ENCODE results near the gene KLRF1. TPM values are rescaled to one million over a fixed set of nuclear protein-coding genes. Genes with fewer than 3 reads are reported as not detected.

Gene KLRF1
- total RNA-seq, 4 donors from 2014 or later = not detected

DNA sequence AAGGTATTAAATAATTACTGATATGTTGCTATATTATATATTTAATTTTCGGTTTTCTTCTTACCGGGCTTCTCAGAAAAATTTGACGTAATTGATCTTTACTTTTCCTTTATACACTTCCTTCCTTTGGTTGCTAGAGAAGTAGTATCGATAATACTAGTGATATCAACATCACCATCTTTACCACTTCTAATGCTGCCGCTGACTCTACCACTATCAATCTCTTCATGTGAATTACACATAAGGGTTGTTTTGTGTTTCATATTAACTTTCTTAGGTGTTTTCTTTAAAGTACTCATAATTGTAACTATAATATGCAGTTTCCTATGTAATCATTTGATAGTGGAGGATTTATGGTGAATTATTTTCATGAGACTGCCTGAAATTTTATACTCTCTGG, 30.9 kb upstream of the KLRF1 start:
- no peaks in the 10 kb centered on the region for H3K36me3 ChIP-seq
- H3K4me3 ChIP-seq = no peak overlapping the region
- ATAC-seq = no peak
- TF ChIP-seq CTCF (IDR thresholded peaks at IDR 0.05) (no peak), POLR2AphosphoS5 (IDR thresholded peaks at IDR 0.05) (no peak), EP300 (IDR thresholded peaks at IDR 0.05) (no peak), POLR2A (IDR thresholded peaks at IDR 0.05) (no peak)
- 75 to 100% methylated on average over 2 to 5 of the region's 5 CpGs for WGBS, 2 donors (ENCODE audit: low coverage in 1 of 2)
- H3K9me3 ChIP-seq = no peaks in the 10 kb centered on the region
- no peaks in the 10 kb centered on the region for H3K27me3 ChIP-seq
- no peaks in the 10 kb centered on the region for H3K4me1 ChIP-seq
- H3K27ac ChIP-seq = no peak overlapping the region

GRCh38 chr12:9796971-9797370, 30.3 kb upstream of the KLRF1 start:
- Histone ChIP-seq H3K27me3 (no peaks in the 10 kb centered on the region), H3K4me3 (no peak overlapping the region), H3K27ac (no peak overlapping the region), H3K9me3 (no peaks in the 10 kb centered on the region), H3K36me3 (no peaks in the 10 kb centered on the region), H3K4me1 (no peaks in the 10 kb centered on the region)
- TF ChIP-seq POLR2AphosphoS5 (IDR thresholded peaks at IDR 0.05) = no peak
- ATAC-seq = no peak
- 44 to 54% methylated on average over 5 to 7 of the region's 7 CpGs for WGBS, 2 donors (ENCODE audit: low coverage in 1 of 2)

DNA sequence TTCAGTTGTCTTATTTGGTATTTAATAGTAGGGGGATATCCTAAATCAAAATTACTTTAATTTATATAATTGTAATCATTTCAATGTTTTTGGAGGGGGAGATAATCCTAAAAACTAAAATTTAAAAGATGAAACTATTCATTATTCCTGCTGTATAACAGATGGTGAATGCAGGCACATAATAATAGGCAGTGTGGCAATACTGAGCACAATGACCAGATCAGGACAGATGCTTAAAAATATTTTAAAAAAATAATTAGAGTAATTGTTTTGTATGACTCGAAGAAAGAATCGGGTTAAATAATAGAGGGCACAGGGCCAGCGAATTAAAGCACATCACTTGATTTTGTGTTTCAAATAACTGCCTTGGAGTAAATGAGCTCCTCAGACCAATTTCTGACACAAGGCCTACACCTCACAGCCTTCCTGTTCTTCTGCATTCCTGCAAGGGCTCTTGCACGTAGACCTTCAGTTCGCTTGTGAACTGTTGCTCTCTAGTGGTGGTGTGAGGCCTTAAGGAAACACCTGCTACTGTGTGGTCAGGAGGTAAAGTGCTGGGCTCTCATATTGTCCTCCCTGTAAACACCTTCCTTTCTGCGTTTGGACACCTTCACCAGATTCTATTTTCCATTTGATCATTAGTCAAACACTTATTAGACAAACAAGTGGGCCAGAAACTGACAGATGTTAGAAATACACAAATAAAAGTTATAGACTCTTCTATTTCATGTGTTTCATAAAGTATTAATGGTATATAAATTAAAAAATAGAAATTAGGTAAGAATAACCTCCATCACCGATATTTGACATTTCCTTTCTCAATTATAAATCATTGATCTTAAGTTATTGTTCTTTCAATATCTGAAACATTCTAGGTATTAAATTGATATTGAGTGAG, 29.3 kb upstream of the KLRF1 start:
- Histone ChIP-seq H3K36me3 (no peaks in the 10 kb centered on the region), H3K27ac (no peak overlapping the region), H3K9me3 (no peaks in the 10 kb centered on the region), H3K4me1 (no peaks in the 10 kb centered on the region), H3K27me3 (no peaks in the 10 kb centered on the region), H3K4me3 (no peak overlapping the region)
- TF ChIP-seq POLR2AphosphoS5 (IDR thresholded peaks at IDR 0.05) (no peak), EP300 (IDR thresholded peaks at IDR 0.05) (no peak), CTCF (IDR thresholded peaks at IDR 0.05) (no peak), POLR2A (IDR thresholded peaks at IDR 0.05) (no peak)
- ATAC-seq = no peak
- WGBS, 2 donors (ENCODE audit: low coverage in 1 of 2) = 56 to 61% methylated on average over 6 to 7 of the region's 7 CpGs

GRCh38 chr12:9799961-9800360, 27.3 kb upstream of the KLRF1 start:
- Histone ChIP-seq H3K4me1 (no peaks in the 10 kb centered on the region), H3K4me3 (no peak overlapping the region), H3K27me3 (no peaks in the 10 kb centered on the region), H3K36me3 (no peaks in the 10 kb centered on the region), H3K9me3 (no peaks in the 10 kb centered on the region), H3K27ac (no peak overlapping the region)
- 50% methylated on average over 1 of the region's 1 CpG for WGBS, 2 donors (ENCODE audit: low coverage in 1 of 2)
- TF ChIP-seq POLR2A (IDR thresholded peaks at IDR 0.05) (no peak), EP300 (IDR thresholded peaks at IDR 0.05) (no peak), CTCF (IDR thresholded peaks at IDR 0.05) (no peak), POLR2AphosphoS5 (IDR thresholded peaks at IDR 0.05) (no peak)
- ATAC-seq = no peak

- ATAC-seq = no peak
- WGBS, 2 donors (ENCODE audit: low coverage in 1 of 2) = 81 to 100% methylated on average over 2 of the region's 2 CpGs
- Histone ChIP-seq H3K9me3 (no peaks in the 10 kb centered on the region), H3K36me3 (no peaks in the 10 kb centered on the region), H3K4me3 (no peak overlapping the region), H3K4me1 (no peaks in the 10 kb centered on the region), H3K27me3 (no peaks in the 10 kb centered on the region), H3K27ac (no peak overlapping the region)
- TF ChIP-seq POLR2A (IDR thresholded peaks at IDR 0.05) (no peak), POLR2AphosphoS5 (IDR thresholded peaks at IDR 0.05) (no peak), CTCF (IDR thresholded peaks at IDR 0.05) (no peak), EP300 (IDR thresholded peaks at IDR 0.05) (no peak)
Measured at GRCh38 chr12:9805883-9806282, 21.4 kb upstream of the KLRF1 start.

Measured in gastroesophageal sphincter (tissue), 4 donors.